Measurements from ENCODE around the gene PREP.
"Not testable (repeated sequence)": the region's sequence is repeated elsewhere in the genome, so short reads cannot be mapped to it uniquely, and the experiment has no call there.

PREP gene

DNA sequence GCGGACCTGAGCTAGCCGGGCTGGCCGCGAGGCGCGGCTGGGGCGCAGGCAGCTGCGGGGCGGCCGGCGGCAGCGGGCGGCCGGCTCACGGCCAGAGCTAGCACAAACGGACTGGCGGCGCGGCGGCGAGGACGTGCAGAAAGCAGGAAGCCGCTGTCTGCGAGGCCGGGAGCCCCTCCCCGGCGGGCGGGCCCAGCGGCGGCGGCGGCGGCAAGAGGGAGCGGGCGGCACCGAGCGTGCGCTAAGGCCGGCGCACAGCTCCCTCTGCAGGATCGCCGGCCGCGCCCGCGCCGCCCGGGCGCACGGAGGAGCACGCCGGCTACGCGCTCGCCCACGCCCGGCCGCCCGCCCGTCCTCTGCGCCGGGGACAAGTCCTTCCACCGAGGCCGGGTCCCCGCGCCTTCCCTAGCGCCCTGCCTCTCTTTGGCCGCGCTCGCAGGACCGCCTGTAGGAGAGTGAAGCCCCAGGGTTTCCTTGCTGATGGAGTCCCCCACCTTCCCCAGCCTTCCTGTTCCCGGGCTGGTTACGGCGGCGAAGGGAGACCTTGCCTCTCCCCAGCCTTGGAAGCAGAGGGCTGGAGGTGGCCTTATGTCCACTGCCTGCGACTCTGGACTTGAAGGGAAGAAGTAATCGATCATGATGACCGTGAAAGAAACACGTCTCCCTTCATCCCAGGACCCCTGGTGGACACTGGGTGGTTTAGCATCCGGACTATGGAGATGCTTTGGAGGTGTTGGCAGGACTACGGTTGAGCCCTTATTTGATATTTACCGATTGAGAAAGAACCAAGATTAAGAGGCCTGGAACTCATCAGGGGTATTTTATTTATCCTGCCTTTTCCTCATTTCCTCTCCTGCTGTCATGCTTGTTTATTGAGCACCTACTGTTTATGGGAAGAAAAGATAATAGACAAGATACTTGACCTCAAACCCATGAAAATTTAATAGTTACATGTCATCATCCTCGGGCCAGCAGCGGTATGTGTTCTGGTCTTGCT, at the start of gene PREP:
TSS of gene PREP (minus strand) at position 144 of the 997 bp plus-strand sequence. CDS start 191 bp downstream, outside the sequence.
- DNase-seq (ENCODE audit: low read depth), result peak; percentile 76

DNA sequence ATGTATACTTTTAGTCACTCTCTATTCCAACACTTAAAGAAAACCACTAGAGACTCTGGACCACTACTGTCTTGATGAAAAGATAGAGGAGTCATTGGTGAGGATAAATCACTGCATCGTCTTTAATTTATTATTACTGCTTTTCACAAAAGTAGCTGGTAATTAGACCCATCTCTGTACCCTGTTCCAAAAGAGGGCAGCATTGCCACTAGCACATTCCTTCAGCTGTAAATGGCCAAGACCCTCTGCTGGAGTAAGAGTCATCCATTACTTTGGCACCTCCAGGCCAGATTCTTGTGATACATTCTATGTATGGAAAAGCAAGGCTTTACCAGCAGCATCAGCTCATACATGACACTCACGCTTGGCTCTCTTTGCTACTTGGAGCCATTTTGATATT, 49.5 kb upstream of the PREP start:
- no peak for DNase-seq (ENCODE audit: low read depth)

DNA sequence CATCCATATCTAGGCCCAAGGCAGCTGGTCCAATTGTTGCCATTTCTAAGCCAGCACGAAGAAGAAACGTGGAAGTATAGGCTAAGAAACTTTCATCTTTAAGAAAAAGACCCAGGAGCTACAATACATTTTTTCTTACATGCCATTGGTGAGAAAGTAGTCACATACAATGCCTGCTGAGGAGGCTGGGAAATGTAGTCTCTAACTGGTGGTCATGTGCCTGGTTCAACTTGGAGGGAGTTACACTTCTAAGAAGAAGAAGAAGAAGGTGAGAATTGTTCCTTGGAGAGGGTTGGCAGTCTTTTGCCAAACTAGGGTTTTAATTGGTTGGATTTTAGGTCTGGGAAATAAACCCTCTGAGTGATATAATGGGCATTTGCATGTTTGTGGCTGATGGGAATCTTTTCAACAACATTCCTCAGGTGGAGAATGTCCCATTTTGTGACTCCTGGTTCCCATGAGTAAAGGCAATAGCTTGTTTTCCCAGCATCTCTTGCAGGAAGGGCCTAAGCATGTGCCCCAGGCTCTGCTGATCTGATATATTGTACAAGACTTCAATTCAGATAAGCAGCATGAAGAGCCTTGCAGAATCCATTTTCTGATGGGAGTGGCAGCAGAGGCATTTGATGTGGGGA, 47.0 kb upstream of the PREP start:
- DNase-seq (ENCODE audit: low read depth), result no peak

DNA sequence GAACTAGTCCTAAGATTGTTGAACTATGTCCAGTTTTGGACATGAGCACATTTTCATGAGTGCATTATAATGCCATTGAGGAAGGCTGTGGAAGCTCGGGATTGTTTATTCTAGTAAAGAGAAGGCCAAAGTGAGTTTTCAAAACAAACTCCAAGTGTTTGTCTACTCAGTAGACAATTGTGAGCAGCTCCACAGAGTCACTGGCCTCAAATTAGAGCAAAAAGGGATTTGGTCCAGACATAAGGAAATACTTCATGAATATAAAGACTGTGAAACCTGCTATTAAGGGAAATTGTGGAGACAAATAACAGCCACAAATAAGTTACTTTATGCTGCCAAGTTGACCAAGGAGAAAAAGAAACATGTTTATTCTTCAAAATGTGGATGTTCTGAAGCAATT, 42.6 kb upstream of the PREP start:
- no peak for DNase-seq (ENCODE audit: low read depth)

DNA sequence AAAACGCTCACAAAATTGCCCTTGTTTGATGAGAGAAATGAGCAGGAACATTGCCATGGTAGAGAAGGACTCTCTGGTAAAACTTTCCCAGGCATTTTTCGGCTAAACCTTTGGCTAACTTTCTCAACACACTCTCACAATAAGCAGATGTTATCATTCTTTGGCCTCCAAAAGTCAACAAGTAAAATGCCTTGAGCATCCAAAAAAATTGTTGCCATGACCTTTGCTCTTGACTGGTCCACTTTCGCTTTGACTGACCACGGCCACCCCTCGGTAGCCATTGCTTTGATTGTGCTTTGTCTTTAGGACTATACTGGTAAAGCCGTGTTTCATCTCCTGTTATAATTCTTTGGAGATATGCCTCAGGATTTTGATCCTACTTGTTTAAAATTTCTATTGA, 41.1 kb upstream of the PREP start:
- DNase-seq (ENCODE audit: low read depth), result no peak

DNA sequence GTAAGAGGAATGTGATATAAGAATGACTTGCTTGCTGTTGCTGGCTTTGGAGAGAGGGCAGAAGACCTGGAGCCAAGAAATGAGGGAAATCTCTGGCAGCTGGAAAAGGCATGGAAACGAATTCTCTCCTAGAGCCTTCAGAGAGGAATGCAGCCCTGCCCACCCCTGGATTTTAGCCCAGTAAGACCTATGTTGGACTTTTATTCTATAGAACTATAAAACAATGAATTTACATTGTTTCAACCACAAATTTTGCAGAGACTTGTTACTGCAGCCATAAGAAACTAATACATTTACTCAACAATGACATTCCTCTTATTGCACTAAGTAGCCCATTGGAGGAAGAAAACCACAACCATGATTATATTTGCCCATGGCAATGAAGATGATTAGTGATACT, 39.5 kb upstream of the PREP start:
- DNase-seq (ENCODE audit: low read depth), result no peak

DNA sequence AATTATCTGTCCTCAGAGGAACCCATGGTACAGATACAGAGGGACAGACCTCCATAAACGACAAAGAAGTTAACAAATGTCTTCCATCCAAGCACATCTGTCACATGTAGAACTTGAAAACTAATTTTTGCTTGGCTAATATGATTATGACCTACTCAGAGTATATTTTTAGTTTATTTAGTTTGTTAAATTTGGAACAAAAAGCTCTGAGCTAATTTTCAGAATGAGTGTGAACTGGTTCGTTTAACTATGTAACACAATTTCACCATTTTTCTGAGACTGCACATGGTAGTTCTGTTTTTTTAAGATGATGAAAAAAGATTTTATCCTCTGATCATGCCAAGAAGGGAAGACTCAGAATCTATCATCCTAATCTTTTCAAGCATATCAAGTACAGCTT, 34.4 kb upstream of the PREP start:
- DNase-seq (ENCODE audit: low read depth), result no peak

DNA sequence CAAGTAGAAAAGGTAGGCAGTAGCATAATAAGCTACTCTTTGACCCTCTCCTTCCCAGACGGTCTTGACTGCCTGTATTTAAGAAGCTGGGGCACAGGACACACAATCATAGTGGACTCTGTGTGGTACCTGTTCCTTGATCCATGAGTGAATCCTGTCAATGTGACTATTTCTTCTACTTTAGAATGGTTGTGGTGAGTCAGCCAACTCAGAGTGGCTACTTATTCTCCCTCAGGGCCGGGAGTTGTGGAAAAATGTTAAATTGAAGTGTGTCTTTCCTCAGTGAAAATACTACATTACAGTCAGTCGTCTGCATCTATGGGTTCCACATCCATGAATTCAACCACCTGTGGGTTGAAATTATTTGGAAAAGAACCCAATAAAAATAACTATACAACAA, 30.8 kb upstream of the PREP start:
- no peak for DNase-seq (ENCODE audit: low read depth)

DNA sequence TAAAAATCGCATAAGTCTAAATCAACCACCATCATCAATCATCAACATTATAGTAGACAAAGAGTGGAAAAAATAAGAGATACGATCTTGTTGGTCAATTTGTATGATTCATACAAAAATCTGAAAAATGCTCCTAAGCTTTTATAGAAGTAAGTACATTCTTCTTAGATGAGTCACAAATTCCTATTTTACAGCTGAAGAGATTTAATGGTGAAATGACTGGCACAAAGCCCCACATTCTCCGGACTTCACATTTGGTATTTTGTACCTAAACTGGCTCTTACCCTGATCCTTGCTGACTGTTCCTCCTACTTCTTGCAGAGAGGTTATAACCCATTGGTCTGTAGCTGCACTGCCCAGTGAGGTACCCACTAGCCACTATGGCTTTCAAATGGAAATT, 29.9 kb upstream of the PREP start:
- no peak for DNase-seq (ENCODE audit: low read depth)

DNA sequence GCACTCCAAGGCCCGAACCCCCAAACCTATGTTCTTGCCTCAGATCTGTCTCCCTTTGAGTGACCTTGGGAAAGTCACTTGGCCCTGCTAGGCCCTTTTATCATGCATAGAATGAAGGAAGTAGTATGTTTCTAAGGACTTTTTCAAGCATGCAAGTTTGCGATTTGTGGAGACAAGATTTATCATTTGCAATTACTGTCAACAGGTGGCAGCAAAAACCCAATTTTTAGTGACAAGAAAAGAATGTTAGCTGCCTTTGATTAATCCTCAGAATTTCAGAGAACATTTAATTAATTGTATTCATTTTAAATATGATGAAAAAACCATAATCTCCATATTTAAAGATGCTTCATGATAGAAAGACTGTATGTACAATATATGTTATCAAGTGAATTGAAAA, 28.3 kb upstream of the PREP start:
- DNase-seq (ENCODE audit: low read depth), result no peak

DNA sequence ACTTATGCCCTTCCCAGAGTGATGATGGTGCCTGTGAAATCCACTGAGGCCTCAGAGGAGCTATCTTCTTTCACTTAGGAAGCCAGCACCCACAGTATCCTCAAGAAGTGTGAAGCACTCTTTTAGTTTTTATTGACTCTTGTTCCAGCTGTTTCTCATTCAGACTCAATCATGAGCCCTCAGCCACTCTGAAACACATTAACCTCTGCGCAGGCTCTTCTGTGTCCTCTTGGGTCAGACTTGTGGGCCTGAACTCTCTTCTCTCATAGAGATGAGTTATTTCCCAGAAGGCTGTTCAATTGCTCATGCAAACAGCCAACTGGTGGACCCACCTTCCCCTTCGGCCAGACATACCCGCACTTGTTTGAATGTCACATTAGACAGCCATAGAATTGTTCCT, 27.8 kb upstream of the PREP start:
- DNase-seq (ENCODE audit: low read depth), result no peak

DNA sequence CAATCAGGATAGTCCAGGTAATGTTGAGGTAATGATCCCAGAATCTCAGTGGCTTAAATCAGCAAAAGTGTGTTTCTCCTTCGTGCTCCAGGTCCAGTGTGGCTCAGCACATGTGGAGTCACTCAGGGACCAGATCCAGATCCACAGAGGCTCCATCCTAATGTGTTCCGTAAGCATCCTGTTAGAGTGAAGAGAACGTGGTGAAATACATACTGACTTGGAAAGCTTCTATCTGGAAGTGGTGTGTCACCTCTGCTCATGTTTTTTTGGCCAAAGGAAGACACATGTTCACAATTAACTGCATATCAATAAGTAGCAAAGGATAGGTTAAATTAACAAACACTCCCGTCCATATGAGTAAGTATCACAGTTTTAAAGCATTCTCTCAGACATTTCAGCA, 26.8 kb upstream of the PREP start:
- no peak for DNase-seq (ENCODE audit: low read depth)

DNA sequence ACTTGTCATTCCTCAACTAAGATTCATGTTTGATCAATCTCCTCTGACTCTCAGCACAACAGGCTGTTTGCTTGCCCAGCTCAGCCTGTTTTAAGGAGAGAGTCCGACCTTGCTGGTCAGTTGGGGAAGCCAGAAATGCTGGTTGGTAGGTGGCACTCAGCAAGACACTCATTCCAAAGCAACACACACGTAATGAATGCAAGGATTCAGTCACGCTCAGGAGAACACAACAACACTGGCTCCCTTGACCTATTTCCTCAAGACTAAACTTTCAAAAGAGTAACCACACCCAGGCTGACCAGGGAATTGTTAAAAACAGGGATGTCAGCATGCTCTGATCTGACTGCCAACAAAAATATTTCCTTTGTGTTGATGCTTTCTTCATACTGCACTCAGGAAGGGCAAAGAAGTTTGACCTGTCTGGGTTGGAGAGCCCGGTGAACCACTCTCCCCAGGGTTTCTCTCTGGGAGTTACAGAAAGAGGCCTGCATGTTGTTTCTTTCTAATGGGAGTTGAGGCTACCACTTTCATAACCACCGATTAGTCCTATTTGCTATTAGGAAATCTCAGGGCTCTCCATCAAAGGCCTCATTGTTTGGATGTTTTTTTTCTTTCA, 25.6 kb upstream of the PREP start:
- DNase-seq (ENCODE audit: low read depth), result no peak

DNA sequence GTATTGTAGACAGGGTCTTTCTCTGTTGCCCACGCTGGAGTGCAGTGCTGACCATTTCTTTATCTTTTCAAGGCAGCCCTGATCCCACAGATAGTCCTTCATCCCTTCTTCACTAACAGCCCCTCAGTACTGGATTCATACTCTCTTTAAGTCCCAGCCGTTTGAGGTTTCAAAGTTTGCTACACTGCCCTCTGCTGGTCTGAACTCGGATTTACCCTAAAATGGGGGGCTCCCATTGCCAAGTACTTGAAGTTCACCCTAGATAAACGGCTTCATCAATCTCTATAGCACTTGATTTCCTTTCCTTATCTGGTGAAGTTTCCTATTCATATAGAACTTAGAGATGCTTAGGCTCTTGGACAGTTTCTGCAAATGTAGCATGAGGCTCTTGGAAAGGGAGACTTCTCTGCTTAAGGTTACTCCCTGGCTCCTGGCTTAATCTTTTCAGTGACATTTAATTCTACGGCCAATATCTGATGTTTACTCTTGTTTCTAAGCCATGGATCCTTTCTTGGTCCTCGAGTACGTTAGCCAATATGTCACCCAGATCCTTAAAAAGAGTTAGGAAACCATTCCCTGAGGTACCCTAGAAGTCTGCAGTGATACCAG, 21.4 kb upstream of the PREP start:
- DNase-seq (ENCODE audit: low read depth), result peak; percentile 38

DNA sequence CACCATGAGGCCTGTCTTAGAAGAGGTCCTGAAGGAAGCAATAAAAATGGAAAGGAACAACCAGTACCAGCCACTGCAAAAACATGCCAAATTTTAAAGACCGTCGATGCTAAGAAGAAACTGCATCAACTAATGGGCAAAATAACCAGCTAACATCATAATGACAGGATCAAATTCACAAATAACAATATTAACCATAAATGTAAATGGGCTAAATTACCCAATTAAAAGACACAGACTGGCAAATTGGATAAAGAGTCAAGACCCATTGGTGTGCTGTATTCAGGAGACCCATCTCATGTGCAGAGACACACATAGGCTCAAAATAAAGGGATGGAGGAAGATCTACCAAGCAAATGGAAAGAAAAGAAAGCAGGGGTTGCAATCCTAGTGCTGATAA, 14.1 kb upstream of the PREP start:
- DNase-seq (ENCODE audit: low read depth), result not testable (repeated sequence)

DNA sequence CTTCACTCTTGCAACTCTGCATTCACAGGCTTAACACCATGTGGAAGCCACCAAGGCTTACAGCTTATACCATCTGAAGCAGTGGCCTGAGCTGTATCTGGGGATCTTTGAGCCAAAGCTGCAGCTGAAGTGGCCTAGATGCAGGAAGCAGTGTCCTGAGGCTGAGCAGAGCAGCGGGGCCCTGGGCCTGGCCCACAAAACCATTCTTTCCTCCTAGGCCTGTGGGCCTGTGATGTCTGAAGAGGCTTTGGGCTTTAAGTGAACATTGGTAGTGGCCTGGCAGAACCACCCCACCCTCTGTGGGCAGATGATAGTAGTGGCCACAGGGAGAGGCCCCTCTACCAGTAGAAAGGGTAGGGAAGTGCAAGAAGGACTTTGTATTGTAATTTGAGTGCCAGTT, 6.9 kb upstream of the PREP start:
- DNase-seq (ENCODE audit: low read depth), result no peak

DNA sequence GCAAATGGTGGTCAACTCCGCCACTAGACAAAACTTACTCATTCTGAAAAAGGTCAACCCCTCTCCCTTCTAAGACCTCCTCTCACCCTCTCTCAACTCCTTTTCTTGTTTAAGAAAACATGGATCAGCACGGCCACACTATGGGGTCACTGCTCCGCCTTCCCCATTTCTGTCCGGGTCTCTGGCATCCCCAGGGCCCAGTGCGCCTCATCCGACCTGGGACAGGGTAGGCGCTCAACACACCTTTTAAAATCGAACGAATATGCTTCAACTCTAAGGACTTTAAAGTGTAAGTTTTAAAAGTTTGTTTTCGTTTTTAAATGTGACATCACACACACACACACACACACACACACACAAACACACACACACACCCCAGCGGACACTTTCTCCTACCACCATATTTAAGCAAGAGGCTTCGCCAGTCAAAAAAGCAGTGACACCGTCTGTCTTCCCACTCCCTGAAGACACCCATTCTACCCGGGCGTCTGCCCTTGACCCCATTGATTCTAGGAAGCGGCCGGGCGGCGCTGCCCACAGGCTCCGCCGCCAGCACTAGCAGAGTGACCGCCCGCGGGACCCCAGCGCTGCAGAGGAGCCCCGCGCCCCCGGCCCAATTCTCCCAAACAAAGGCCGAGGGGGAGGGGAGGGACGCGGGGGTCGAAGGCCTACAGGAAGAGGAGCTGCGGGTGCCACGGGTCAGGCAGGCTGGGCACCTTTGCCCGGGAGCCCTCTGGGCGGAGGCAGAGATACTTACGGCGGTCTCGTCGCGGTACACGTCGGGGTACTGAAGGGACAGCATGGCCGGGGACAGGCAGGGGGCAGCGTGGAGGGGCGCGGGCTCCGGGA, 568 bp downstream of the PREP start:
- DNase-seq (ENCODE audit: low read depth), result no peak

DNA sequence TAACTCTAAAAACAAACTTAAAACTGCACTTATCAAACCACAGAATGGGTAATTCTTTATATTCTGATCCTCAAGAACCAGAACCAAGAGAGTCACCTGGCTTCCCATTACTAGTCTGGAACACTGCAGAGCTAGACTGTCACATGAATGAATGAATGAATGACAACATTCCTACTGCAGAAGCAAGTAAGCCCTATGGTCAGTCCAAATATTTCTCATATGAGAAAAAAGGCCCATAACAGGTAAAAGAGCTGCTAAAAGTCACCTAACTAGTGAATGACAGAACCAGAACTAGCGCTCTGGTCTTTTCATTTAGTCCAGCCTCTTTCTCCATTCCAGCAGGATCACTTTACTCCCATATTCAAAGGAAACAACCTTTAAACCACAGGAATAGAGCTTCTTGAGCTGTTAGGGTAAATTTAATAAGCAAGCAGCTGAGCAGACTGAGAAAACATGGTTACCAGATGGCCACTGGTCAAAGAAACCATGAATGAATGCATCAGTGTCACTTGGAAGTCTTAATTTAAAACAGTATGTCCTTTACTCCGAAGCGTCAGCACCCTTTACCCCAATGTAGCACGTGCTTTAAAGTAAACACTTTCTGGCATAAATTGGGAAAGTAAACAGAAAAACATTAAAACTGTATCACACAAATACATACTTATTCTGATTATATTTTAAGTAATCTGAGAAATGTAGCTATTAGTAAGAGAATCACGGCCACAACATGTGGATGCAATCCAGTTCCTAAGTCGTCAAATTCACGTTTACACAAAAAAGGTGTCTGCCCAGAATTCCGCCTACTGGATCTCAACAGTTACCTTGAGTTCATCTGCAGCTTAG, 1.4 kb downstream of the PREP start:
- no peak for DNase-seq (ENCODE audit: low read depth)

DNA sequence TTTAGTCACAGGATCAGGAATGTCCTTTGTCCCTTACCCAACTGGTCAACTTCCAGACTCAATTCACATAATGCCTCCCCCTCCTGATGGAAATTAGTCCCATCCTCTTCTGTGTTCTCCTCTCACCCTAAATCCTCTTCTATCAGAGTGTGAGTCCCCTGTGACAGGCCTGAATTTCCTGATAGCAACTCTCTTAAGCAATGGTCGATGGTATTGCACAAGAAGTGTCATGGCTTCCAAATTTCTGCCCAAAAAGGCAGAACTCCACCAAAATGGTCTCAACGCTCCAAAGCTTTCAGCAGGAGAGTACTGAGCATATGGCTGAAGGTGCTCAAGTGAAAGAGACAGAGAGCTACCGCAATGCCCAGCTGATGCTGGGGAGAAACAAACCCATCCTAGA, 2.4 kb downstream of the PREP start:
- DNase-seq (ENCODE audit: low read depth), result no peak

DNA sequence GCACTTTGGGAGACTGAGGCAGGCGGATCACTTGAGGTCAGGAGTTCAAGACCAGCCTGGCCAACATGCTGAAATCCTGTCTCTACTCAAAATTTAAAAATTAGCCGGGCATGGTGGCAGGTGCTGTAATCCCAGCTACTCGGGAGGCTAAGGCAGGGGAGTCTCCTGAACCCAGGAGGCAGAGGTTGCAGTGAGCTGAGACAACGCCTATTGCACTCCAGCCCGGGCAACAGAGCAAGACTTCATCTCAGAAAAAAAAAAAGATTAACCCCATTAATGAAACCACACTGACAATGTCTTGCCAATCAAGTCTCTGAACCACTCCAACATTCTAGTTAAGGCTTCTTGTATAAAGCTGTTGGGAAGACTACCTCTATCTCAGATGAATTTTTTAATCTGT, 4.0 kb downstream of the PREP start:
- DNase-seq (ENCODE audit: low read depth), result no peak

DNA sequence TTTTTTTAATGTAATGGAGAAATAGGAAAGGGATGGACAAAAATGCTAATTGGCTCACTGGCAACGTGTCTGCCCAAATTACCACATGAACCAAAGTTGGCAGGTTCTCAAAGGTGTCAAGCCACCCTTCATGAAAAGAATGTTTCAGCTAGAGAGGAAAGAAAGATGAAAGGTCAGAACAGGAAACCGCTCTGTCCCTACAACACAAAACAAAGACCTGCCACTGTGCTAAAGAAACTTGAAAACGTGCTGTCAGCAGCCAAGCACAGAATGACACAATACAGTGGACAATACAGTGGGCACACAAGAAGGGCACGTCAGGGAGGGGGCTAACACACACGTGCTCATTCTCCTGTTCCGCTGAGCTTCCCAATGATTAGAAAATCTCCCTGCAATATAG, 4.9 kb downstream of the PREP start:
- DNase-seq (ENCODE audit: low read depth), result no peak

Data from stimulated activated CD8-positive, alpha-beta memory T cell treated with anti-CD3 and anti-CD28 coated beads, Interleukin-4, amount 100 ng/mL, for 24 hours (primary cell).